ENCODE measurements around the gene TCP11L2. TPM values are rescaled to one million over a fixed set of nuclear protein-coding genes. Genes with fewer than 3 reads are reported as not detected.
"Not testable (repeated sequence)": the region's sequence is repeated elsewhere in the genome, so short reads cannot be mapped to it uniquely, and the experiment has no call there.

TCP11L2 gene
- total and polyA plus RNA-seq, 4 donors = 5.5 to 50.9 (median 17.0) TPM

GRCh38 chr12:106281056-106281782 is 21.3 kb upstream of the TCP11L2 start:
- no peak for ATAC-seq (ENCODE audit: low FRiP score)
- no peak for DNase-seq
- intact Hi-C loops (cut with DNase I) = loop anchor here in 1 of 2 donors (10.0 kb wide), 1 partner anchor 856 kb away; no protein-coding TSS in a partner anchor
- 43 to 67% methylated on average over 3 of the region's 3 CpGs for WGBS, 2 donors
- Histone ChIP-seq H3K4me3 (ENCODE audit: low read length in 2 of 2) (no peak overlapping the region), H3K27me3 (ENCODE audit: control insufficient read depth in 1 of 2, insufficient read depth in 2 of 2, low read length in 1 of 2) (peaks cover 0 to 5% of the 10 kb centered on the region in 2 donors), H3K4me1 (ENCODE audit: control insufficient read depth in 1 of 2, insufficient read depth in 2 of 2, low read length in 2 of 2) (no peaks in the 10 kb centered on the region), H3K27ac (ENCODE audit: low read depth in 1 of 2, low read length in 2 of 2) (no peak overlapping the region), H3K9me3 (ENCODE audit: control insufficient read depth, low read length) (no peaks in the 10 kb centered on the region), H3K36me3 (ENCODE audit: control insufficient read depth in 1 of 2, insufficient read depth in 2 of 2, low read length in 1 of 2) (no peaks in the 10 kb centered on the region)

- Histone ChIP-seq H3K4me3 (ENCODE audit: low read length in 2 of 2) (no peak overlapping the region), H3K9me3 (ENCODE audit: control insufficient read depth, low read length) (no peaks in the 10 kb centered on the region), H3K27me3 (ENCODE audit: control insufficient read depth in 1 of 2, insufficient read depth in 2 of 2, low read length in 1 of 2) (peaks cover 0 to 5% of the 10 kb centered on the region in 2 donors), H3K27ac (ENCODE audit: low read depth in 1 of 2, low read length in 2 of 2) (no peak overlapping the region), H3K4me1 (ENCODE audit: control insufficient read depth in 1 of 2, insufficient read depth in 2 of 2, low read length in 2 of 2) (no peaks in the 10 kb centered on the region), H3K36me3 (ENCODE audit: control insufficient read depth in 1 of 2, insufficient read depth in 2 of 2, low read length in 1 of 2) (no peaks in the 10 kb centered on the region)
- DNase-seq (no peak), ATAC-seq (ENCODE audit: low FRiP score) (no peak)
- 89% methylated on average over 4 of the region's 4 CpGs for WGBS, 2 donors
- intact Hi-C loops (cut with DNase I) = loop anchor here (1.0 to 10.0 kb wide), 3 partner anchors 55 to 857 kb away; no protein-coding TSS in a partner anchor
Observed at GRCh38 chr12:106281804-106282203, 20.7 kb upstream of the TCP11L2 start.

DNA sequence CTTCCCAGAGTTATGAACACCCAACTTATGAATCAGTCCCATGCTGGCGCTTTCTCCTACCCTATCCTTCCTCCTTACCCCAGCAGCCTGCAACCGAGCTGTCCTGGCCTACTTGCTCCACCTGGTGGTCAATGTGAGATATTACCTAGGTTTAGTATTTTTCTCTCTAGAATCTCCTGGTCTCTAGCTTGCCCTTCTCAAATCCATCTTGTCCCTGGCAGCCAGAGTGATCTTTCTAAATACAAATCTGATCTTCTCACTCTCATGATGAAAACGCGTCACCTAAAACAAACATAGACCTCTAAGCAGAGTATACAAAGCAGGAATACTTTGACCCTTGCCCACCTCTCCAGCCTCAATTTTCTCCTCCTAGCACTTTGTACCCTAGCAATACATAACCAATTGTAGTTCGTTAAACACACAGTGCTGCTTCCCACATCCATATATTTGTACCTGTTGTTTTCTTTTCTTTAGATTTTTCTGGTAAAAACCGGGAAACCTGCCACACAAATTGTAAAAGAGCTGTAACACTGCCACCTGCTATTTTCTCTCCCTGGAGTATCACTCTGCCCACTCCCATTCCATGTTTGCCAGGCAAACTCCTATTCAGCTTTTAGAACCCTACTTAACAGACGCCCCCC is 20.0 kb upstream of the TCP11L2 start:
- ATAC-seq (ENCODE audit: low FRiP score) = peak; percentile 80

GRCh38 chr12:106284358-106285105 is 18.0 kb upstream of the TCP11L2 start:
- ATAC-seq (ENCODE audit: low FRiP score) = no peak
- H3K27me3 ChIP-seq (ENCODE audit: control insufficient read depth in 1 of 2, insufficient read depth in 2 of 2, low read length in 1 of 2) = peaks cover 0 to 5% of the 10 kb centered on the region in 2 donors
- no peak for DNase-seq
- no peak overlapping the region for H3K4me3 ChIP-seq (ENCODE audit: low read length in 2 of 2)
- intact Hi-C loops (cut with DNase I) = loop anchor here in 1 of 2 donors (10.0 kb wide), 1 partner anchor 860 kb away; no protein-coding TSS in a partner anchor
- no peak overlapping the region for H3K27ac ChIP-seq (ENCODE audit: low read depth in 1 of 2, low read length in 2 of 2)
- no peaks in the 10 kb centered on the region for H3K4me1 ChIP-seq (ENCODE audit: control insufficient read depth in 1 of 2, insufficient read depth in 2 of 2, low read length in 2 of 2)
- H3K36me3 ChIP-seq (ENCODE audit: control insufficient read depth in 1 of 2, insufficient read depth in 2 of 2, low read length in 1 of 2) = no peaks in the 10 kb centered on the region
- 72 to 75% methylated on average over 10 of the region's 10 CpGs for WGBS, 2 donors
- H3K9me3 ChIP-seq (ENCODE audit: control insufficient read depth, low read length) = no peaks in the 10 kb centered on the region

More for the DNA sequence above, 20.0 kb upstream of the TCP11L2 start:
- 31 to 45% methylated on average over 7 of the region's 7 CpGs for whole genome bisulfite sequencing, 2 donors
- peaks cover 0 to 5% of the 10 kb centered on the region in 2 donors for H3K27me3 ChIP-seq (ENCODE audit: control insufficient read depth in 1 of 2, insufficient read depth in 2 of 2, low read length in 1 of 2)
- no peak overlapping the region for H3K4me3 ChIP-seq (ENCODE audit: low read length in 2 of 2)
- DNase-seq = peak in 1 of 2 donors; percentile 53
- H3K27ac ChIP-seq (ENCODE audit: low read depth in 1 of 2, low read length in 2 of 2) = no peak overlapping the region
- H3K4me1 ChIP-seq (ENCODE audit: control insufficient read depth in 1 of 2, insufficient read depth in 2 of 2, low read length in 2 of 2) = no peaks in the 10 kb centered on the region
- H3K36me3 ChIP-seq (ENCODE audit: control insufficient read depth in 1 of 2, insufficient read depth in 2 of 2, low read length in 1 of 2) = no peaks in the 10 kb centered on the region
- intact Hi-C loops (cut with DNase I) = loop anchor here (1.0 to 10.0 kb wide), 3 partner anchors 55 to 858 kb away; no protein-coding TSS in a partner anchor
- no peaks in the 10 kb centered on the region for H3K9me3 ChIP-seq (ENCODE audit: control insufficient read depth, low read length)

DNA sequence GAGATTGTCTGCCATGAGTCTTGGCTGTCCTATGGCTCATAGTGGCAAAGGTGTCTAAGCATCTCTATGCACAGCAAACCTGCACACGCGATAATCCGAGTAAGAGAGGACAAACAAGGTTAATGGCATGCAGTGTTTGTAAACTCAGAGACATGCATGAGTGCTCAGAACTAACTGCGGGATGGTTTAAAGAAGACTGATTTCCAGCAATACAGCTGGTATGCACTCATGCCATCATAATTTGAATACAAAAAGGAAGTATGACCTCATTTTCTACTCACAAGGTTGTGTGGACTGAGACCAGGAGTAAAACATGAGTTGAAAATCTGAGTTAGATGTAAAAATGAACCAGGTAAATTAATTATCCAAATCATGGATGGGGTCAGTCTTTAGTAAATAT is 16.6 kb upstream of the TCP11L2 start:
- 74 to 82% methylated on average over 4 of the region's 4 CpGs for WGBS, 2 donors
- intact Hi-C loops (cut with DNase I) = loop anchor here in 1 of 2 donors (10.0 kb wide), 1 partner anchor 861 kb away; no protein-coding TSS in a partner anchor

DNA sequence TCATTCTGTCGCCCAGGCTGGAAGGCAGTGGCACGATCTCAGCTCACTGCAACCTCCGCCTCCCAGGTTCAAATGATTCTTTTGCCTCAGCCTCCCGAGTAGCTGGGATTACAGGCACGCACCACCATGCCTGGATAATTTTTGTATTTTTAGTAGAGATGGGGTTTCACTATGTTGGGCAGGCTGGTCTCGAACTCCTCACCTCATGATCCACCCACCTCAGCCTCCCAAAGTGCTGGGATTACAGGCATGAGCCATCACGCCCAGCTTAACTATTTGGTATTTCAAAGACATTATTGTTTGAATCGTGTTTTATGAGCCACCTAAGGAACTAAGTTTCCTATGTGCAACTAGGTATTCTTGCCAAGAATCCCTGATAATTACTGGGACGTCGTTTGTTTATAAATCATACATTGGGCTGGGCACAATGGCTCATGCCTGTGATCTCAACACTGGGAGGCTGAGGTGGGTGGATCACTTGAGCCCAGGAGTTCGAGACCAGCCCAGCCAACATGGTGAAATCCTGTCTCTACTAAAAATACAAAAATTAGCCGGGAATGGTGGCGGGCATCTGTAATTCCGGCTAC is 15.9 kb upstream of the TCP11L2 start:
- not testable (repeated sequence) for DNase-seq; H3K27me3 ChIP-seq (ENCODE audit: control insufficient read depth in 1 of 2, insufficient read depth in 2 of 2, low read length in 1 of 2); H3K4me3 ChIP-seq (ENCODE audit: low read length in 2 of 2); H3K27ac ChIP-seq (ENCODE audit: low read depth in 1 of 2, low read length in 2 of 2); H3K36me3 ChIP-seq (ENCODE audit: control insufficient read depth in 1 of 2, insufficient read depth in 2 of 2, low read length in 1 of 2); H3K9me3 ChIP-seq (ENCODE audit: control insufficient read depth, low read length); ATAC-seq (ENCODE audit: low FRiP score); H3K4me1 ChIP-seq (ENCODE audit: control insufficient read depth in 1 of 2, insufficient read depth in 2 of 2, low read length in 2 of 2)
- intact Hi-C loops (cut with DNase I) = loop anchor here in 1 of 2 donors (10.0 kb wide), 1 partner anchor 862 kb away; no protein-coding TSS in a partner anchor
- WGBS, 2 donors = 84 to 86% methylated on average over 14 of the region's 14 CpGs

More for the DNA sequence above, 16.6 kb upstream of the TCP11L2 start:
- Histone ChIP-seq H3K36me3 (ENCODE audit: control insufficient read depth in 1 of 2, insufficient read depth in 2 of 2, low read length in 1 of 2) (no peaks in the 10 kb centered on the region), H3K27ac (ENCODE audit: low read depth in 1 of 2, low read length in 2 of 2) (no peak overlapping the region), H3K9me3 (ENCODE audit: control insufficient read depth, low read length) (no peaks in the 10 kb centered on the region), H3K4me1 (ENCODE audit: control insufficient read depth in 1 of 2, insufficient read depth in 2 of 2, low read length in 2 of 2) (no peaks in the 10 kb centered on the region), H3K27me3 (ENCODE audit: control insufficient read depth in 1 of 2, insufficient read depth in 2 of 2, low read length in 1 of 2) (peaks cover 0 to 5% of the 10 kb centered on the region in 2 donors), H3K4me3 (ENCODE audit: low read length in 2 of 2) (no peak overlapping the region)
- no peak for ATAC-seq (ENCODE audit: low FRiP score)
- no peak for DNase-seq

GRCh38 chr12:106287364-106287763 is 15.2 kb upstream of the TCP11L2 start:
- Histone ChIP-seq H3K27me3 (ENCODE audit: control insufficient read depth in 1 of 2, insufficient read depth in 2 of 2, low read length in 1 of 2) (peaks cover 0 to 5% of the 10 kb centered on the region in 2 donors), H3K4me3 (ENCODE audit: low read length in 2 of 2) (no peak overlapping the region), H3K36me3 (ENCODE audit: control insufficient read depth in 1 of 2, insufficient read depth in 2 of 2, low read length in 1 of 2) (no peaks in the 10 kb centered on the region), H3K4me1 (ENCODE audit: control insufficient read depth in 1 of 2, insufficient read depth in 2 of 2, low read length in 2 of 2) (no peaks in the 10 kb centered on the region), H3K27ac (ENCODE audit: low read depth in 1 of 2, low read length in 2 of 2) (no peak overlapping the region), H3K9me3 (ENCODE audit: control insufficient read depth, low read length) (no peaks in the 10 kb centered on the region)
- intact Hi-C loops (cut with DNase I) = loop anchor here in 1 of 2 donors (10.0 kb wide), 1 partner anchor 863 kb away; no protein-coding TSS in a partner anchor
- DNase-seq = no peak
- WGBS, 2 donors = 71 to 87% methylated on average over 1 of the region's 1 CpG
- ATAC-seq (ENCODE audit: low FRiP score) = no peak

DNA sequence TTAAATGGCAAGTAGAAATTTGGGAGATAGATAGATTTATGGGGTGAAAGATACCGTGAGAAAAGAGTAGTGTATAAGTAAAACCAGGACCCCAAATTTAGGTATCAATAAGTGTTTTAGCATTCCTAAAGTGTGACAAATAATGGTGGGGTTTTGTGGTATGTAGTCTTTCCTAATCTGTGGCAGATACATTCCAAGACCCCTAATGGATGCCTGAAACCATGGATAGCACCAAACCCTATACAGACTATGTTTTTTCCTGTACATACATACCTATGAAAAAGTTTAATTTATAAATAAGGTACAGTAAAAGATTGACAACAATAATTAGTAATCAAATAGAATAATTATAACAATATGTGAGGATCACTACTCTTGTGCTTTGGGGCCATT is 14.4 kb upstream of the TCP11L2 start:
- 84 to 95% methylated on average over 1 of the region's 1 CpG for WGBS, 2 donors
- H3K27ac ChIP-seq (ENCODE audit: low read depth in 1 of 2, low read length in 2 of 2) = no peak overlapping the region
- no peak for ATAC-seq (ENCODE audit: low FRiP score)

More for the DNA sequence above, 14.4 kb upstream of the TCP11L2 start:
- Histone ChIP-seq H3K4me3 (ENCODE audit: low read length in 2 of 2) (no peak overlapping the region), H3K9me3 (ENCODE audit: control insufficient read depth, low read length) (no peaks in the 10 kb centered on the region), H3K4me1 (ENCODE audit: control insufficient read depth in 1 of 2, insufficient read depth in 2 of 2, low read length in 2 of 2) (no peaks in the 10 kb centered on the region), H3K27me3 (ENCODE audit: control insufficient read depth in 1 of 2, insufficient read depth in 2 of 2, low read length in 1 of 2) (peaks cover 0 to 5% of the 10 kb centered on the region in 2 donors), H3K36me3 (ENCODE audit: control insufficient read depth in 1 of 2, insufficient read depth in 2 of 2, low read length in 1 of 2) (no peaks in the 10 kb centered on the region)
- intact Hi-C loops (cut with DNase I) = loop anchor here in 1 of 2 donors (10.0 kb wide), 1 partner anchor 863 kb away; no protein-coding TSS in a partner anchor
- no peak for DNase-seq

Data from aorta (tissue), 5 donors.